ENCODE data around the gene SGPL1. TPM values are rescaled to one million over a fixed set of nuclear protein-coding genes. Genes with fewer than 3 reads are reported as not detected.
A peak's percentile ranks its signal among the peaks of the same experiment; 100 is the strongest.

The SGPL1 gene
- total and polyA plus RNA-seq, 2 experiments from 2014 or later, result 12.0 to 42.7 TPM

- TF ChIP-seq EZH2phosphoT487 (IDR thresholded peaks at IDR 0.05; ENCODE audit: unreplicated experiment) (no peak), NANOG (IDR thresholded peaks at IDR 0.05; ENCODE audit: borderline replicate concordance) (no peak), POLR2AphosphoS5 (IDR thresholded peaks at IDR 0.05; ENCODE audit: low read depth) (no peak), REST (IDR thresholded peaks at IDR 0.05; ENCODE audit: unreplicated experiment) (no peak), JUNB (IDR thresholded peaks at IDR 0.05; ENCODE audit: unreplicated experiment) (no peak), ETS1 (IDR thresholded peaks at IDR 0.05) (no peak), CTCF (conservative IDR thresholded peaks at IDR 0.05; ENCODE audit: low read depth in 2 of 2) (no peak), EZH2 (IDR thresholded peaks at IDR 0.05; ENCODE audit: low read depth, unreplicated experiment) (no peak), ZNF331 (CRISPR knock-in tag; IDR thresholded peaks at IDR 0.05; ENCODE audit: low read depth) (no peak), ZNF462 (CRISPR knock-in tag; IDR thresholded peaks at IDR 0.05) (no peak), CREB1 (CRISPR knock-in tag; IDR thresholded peaks at IDR 0.05; ENCODE audit: low read depth) (no peak), ZNF114 (CRISPR knock-in tag; IDR thresholded peaks at IDR 0.05) (no peak)
- no peaks in the 10 kb centered on the region for H3K36me3 Mint-ChIP-seq (ENCODE audit: low read depth)
- DNase-seq (ENCODE audit: low spot score) (no peak), ATAC-seq (no peak)
- H3K4me1 ChIP-seq (ENCODE audit: insufficient read depth), result no peaks in the 10 kb centered on the region
- peaks cover 5% of the 10 kb centered on the region for H3K27me3 Mint-ChIP-seq (ENCODE audit: insufficient read depth, low read depth, poor library complexity)
- H3K27me3 ChIP-seq (ENCODE audit: insufficient read depth), result no peaks in the 10 kb centered on the region
- H2AFZ ChIP-seq, result no peak overlapping the region
- no peaks in the 10 kb centered on the region for H3K9me3 Mint-ChIP-seq
- H3K4me2 ChIP-seq, result no peak overlapping the region
- no peaks in the 10 kb centered on the region for H3F3A ChIP-seq (replicated peaks; ENCODE audit: low read depth)
- 0 out of 2 replicates have a peak overlapping the region, but pooled peaks have one; percentile 28 for H3K27ac Mint-ChIP-seq
- peaks cover 5% of the 10 kb centered on the region; the same call in 2 of the 3 replicates for H3K4me1 Mint-ChIP-seq
- H3K4me3 Mint-ChIP-seq, result no peak overlapping the region
- H3K27ac ChIP-seq (ENCODE audit: low read depth), result no peak overlapping the region
- no peaks in the 10 kb centered on the region for H3K79me2 ChIP-seq (replicated peaks; ENCODE audit: insufficient read depth)
- H3K4me3 ChIP-seq, result no peak overlapping the region
- H4K20me1 ChIP-seq (replicated peaks; ENCODE audit: insufficient read depth), result no peaks in the 10 kb centered on the region; the same call in 1 of the 2 replicates
- no peaks in the 10 kb centered on the region for H3K36me3 ChIP-seq (ENCODE audit: insufficient read depth)
- peaks cover 4% of the 10 kb centered on the region; the same call in 1 of the 2 replicates for H3K9me2 ChIP-seq (ENCODE audit: insufficient read depth)
Observed at GRCh38 chr10:70779511-70780369, 36.0 kb upstream of the SGPL1 start.

Data from GM23338 (cell line).